ENCODE data around the gene HMG20B. TPM values are rescaled to one million over a fixed set of nuclear protein-coding genes. Genes with fewer than 3 reads are reported as not detected.
"Not testable (repeated sequence)": the region's sequence is repeated elsewhere in the genome, so short reads cannot be mapped to it uniquely, and the experiment has no call there.

The HMG20B gene
- total RNA-seq, 4 donors from 2014 or later, result 93.3 to 160 (median 105) TPM

DNA sequence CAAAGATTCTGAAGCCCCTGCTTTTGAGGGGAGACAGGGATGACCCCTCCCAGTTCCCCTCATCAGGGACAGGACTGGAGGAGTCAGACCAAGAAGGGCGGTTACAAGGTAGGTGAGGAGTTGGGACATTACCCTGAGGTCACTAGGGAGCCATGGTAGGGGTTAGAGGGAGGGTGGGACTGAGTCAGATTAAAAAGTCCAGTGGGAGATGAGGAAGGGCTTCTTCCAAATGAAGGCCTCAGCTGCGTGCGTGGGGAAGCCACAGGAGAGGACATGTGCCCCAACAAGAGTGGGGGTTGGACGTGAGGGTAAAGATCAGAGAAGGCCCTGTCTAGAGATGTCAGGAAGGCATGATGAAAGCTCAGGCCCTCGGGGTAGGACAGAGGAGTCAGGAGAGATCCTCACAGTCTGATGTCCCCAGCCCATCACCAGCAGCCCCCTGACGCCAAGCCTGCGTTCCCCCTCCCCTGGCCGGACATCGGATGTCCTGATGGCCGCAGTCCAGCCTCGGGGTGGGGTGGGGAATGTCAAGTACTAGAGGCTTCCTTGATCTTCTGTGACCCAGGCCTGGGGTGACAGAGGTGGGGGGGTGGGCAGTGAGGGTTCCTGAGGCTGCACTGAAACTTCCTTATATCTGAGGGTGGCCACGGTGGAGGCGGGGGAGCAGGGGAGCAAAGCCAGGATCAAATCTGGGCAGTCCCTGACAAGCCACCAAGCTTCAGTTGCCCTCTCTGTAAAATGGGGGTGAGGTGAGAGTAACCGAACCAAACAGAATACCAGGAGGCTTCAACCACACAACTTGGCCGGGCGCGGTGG is 8.8 kb upstream of the HMG20B start:
- H3K27me3 ChIP-seq, result no peaks in the 10 kb centered on the region
- H3K36me3 ChIP-seq, result no peaks in the 10 kb centered on the region
- no peaks in the 10 kb centered on the region for H3K9me3 ChIP-seq
- no peak overlapping the region for H3K27ac ChIP-seq
- TF ChIP-seq POLR2A (IDR thresholded peaks at IDR 0.05), result no peak
- TF ChIP-seq, protein P1, sequence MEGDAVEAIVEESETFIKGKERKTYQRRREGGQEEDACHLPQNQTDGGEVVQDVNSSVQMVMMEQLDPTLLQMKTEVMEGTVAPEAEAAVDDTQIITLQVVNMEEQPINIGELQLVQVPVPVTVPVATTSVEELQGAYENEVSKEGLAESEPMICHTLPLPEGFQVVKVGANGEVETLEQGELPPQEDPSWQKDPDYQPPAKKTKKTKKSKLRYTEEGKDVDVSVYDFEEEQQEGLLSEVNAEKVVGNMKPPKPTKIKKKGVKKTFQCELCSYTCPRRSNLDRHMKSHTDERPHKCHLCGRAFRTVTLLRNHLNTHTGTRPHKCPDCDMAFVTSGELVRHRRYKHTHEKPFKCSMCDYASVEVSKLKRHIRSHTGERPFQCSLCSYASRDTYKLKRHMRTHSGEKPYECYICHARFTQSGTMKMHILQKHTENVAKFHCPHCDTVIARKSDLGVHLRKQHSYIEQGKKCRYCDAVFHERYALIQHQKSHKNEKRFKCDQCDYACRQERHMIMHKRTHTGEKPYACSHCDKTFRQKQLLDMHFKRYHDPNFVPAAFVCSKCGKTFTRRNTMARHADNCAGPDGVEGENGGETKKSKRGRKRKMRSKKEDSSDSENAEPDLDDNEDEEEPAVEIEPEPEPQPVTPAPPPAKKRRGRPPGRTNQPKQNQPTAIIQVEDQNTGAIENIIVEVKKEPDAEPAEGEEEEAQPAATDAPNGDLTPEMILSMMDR (IDR thresholded peaks at IDR 0.05), result no peak
- no peak overlapping the region for H3K4me3 ChIP-seq (replicated peaks in 1 of 3)
- 72 to 76% methylated on average over 11 to 17 of the region's 17 CpGs for WGBS, 2 donors
- DNase-seq, result no peak
- no peaks in the 10 kb centered on the region for H3K4me1 ChIP-seq
- intact Hi-C loops (cut with DNase I), result no loop called here

DNA sequence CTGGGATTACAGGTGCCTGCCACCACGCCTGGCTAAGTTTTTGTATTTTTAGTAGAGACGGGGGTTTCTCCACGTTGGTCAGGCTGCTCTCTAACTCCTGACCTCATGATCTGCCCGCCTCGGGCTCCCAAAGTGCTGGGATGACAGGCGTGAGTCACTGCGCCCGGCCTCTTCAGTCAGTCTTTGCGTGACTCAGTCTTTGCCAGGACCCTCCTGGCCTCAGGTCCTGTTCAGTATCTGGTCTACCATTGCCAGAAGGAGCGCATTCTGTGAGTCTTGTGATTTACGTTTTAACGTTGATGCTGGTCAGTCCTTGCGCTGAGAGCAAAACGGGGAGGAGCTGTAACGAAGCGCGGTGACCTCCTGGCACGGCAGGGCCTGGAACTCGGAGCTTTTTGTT is 7.6 kb upstream of the HMG20B start:
- Histone ChIP-seq H3K27ac (no peak overlapping the region), H3K4me3 (replicated peaks in 1 of 3) (no peak overlapping the region), H3K9me3 (no peaks in the 10 kb centered on the region), H3K4me1 (no peaks in the 10 kb centered on the region), H3K27me3 (no peaks in the 10 kb centered on the region), H3K36me3 (no peaks in the 10 kb centered on the region)
- TF ChIP-seq POLR2A (IDR thresholded peaks at IDR 0.05), result no peak
- TF ChIP-seq, protein P1 (IDR thresholded peaks at IDR 0.05), result no peak
- no peak for DNase-seq
- intact Hi-C loops (cut with DNase I), result no loop called here
- WGBS, 2 donors, result 84 to 89% methylated on average over 19 of the region's 19 CpGs

DNA sequence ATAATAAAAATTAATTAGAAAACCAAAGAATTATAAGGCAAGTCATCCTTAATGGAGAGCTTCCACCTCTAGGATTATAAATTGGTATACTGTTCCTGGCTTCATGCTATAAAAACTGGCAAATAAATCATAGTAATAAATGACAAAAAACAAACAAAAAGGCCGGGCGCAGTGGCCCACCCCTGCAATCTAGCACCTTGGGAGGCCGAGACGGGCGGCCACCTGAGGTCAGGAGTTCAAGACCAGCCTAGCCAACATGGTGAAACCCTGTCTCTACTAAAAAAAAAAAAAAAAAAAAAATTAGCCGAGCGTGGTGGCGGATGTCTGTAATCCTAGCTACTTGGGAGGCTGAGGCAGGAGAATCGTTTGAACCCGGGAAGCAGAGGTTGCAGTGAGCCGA is 2.7 kb upstream of the HMG20B start:
- H3K4me1 ChIP-seq, result peaks cover 11 to 12% of the 10 kb centered on the region in 2 donors
- WGBS, 2 donors, result 84 to 90% methylated on average over 11 of the region's 11 CpGs
- not testable (repeated sequence) for H3K4me3 ChIP-seq (replicated peaks in 1 of 3); H3K27me3 ChIP-seq; H3K36me3 ChIP-seq; DNase-seq; H3K27ac ChIP-seq; H3K9me3 ChIP-seq
- intact Hi-C loops (cut with DNase I), result loop anchor here (5.0 kb wide), 1 partner anchor 57 kb away; the partner anchor contains the start of gene CACTIN

DNA sequence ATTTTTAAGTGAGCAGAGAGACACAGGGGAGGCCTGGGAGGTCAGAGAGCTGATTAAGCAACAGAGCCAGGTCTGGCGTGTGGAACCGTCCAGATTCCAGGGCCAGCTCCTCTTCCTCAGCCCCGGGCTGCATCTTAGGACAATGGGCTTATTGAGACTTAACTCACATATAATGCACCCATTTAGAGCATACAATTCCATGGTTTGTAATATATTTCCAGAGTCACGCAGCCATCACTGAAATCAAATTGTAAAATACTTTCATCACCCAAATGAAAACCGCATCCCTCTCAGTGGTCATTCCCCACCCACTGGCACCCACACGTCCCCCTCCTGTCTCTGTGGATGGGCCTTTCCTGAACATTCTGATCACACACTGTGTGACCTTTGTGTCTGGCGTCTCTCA is 2.1 kb upstream of the HMG20B start:
- no peaks in the 10 kb centered on the region for H3K36me3 ChIP-seq
- H3K27me3 ChIP-seq, result no peaks in the 10 kb centered on the region
- 75 to 83% methylated on average over 7 of the region's 7 CpGs for WGBS, 2 donors
- H3K9me3 ChIP-seq, result no peaks in the 10 kb centered on the region
- no peak for DNase-seq
- TF ChIP-seq POLR2A (IDR thresholded peaks at IDR 0.05), result no peak
- TF ChIP-seq, protein P1 (IDR thresholded peaks at IDR 0.05), result no peak
- H3K4me3 ChIP-seq (replicated peaks in 1 of 3), result no peak overlapping the region
- H3K27ac ChIP-seq, result no peak overlapping the region
- H3K4me1 ChIP-seq, result peaks cover 11 to 12% of the 10 kb centered on the region in 2 donors
- intact Hi-C loops (cut with DNase I), result loop anchor here (5.0 kb wide), 1 partner anchor 57 kb away; the partner anchor contains the start of gene CACTIN

DNA sequence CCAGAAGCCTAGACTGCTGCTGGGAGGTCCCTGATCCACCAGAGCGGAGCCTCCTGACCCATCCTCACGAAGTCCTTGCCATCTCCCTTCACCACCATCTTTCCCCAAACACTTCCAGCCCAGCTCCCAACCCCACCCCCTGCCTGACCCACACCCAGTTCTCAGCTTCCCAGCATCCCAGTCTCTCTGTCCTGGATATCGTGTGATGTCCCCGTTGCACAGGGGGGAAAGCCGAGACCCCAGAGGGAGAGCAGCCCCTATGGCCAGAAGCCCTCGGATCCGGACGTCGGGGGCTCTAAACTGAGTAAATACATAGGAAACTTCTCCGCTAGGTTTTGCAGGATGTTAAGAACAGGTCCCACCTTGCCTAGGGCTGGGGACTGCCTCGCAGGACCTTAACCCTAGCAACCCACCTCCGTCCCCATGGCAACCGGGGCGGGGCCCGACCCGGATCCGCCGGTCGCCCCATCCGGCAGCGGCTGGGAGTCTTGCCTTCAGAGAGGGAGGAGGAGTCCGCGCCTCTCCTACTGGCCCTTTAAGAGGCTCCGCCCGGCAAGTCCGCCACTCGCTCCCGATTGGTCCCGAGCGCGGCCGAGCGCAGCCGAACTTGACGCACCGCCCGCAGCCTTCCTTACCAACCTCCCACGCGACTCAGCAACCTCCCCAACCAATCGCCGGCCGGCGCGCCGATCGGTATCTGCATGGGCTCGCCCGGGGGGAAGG is 451 bp upstream of the HMG20B start:
- peaks cover 19 to 20% of the 10 kb centered on the region in 2 donors for H3K4me1 ChIP-seq
- DNase-seq, result peak; percentile 100
- no peaks in the 10 kb centered on the region for H3K27me3 ChIP-seq
- no peaks in the 10 kb centered on the region for H3K36me3 ChIP-seq
- H3K27ac ChIP-seq, result no peak overlapping the region
- H3K9me3 ChIP-seq, result no peaks in the 10 kb centered on the region
- intact Hi-C loops (cut with DNase I), result loop anchor here (2.0 to 5.0 kb wide), 2 partner anchors 15 to 55 kb away; partner anchors contain the start of genes CACTIN and MFSD12
- 6 to 7% methylated on average over 15 to 24 of the region's 48 CpGs for WGBS, 2 donors
- no peak for TF ChIP-seq POLR2A (IDR thresholded peaks at IDR 0.05)
- TF ChIP-seq, protein P1 (IDR thresholded peaks at IDR 0.05), result no peak
- H3K4me3 ChIP-seq (replicated peaks in 1 of 3), result peak overlapping the region in 1 of 3 donors; percentile 85
